Right lung (tissue), 10 donors: ENCODE data around the gene NDUFA6. TPM values are rescaled to one million over a fixed set of nuclear protein-coding genes. Genes with fewer than 3 reads are reported as not detected.
"Not testable (repeated sequence)": the region's sequence is repeated elsewhere in the genome, so short reads cannot be mapped to it uniquely, and the experiment has no call there.

Source experiments
- DNase-seq, 2 donors: peaks; one replicate each; pipeline ENCODE4 v3.0.0-alpha.2; 2013
- long read RNA-seq, 8 donors: transcript quantifications; one replicate each; lab custom pipeline, GENCODE V29; 2026
- polyA plus RNA-seq, 5 donors: library from polyadenylated mRNA; unstranded; fragments of 120-200 nt; gene quantifications; one replicate each; pipeline versions ENCODE4 v1.2.1 to v1.2.3, GENCODE V29; 2013; ENCODE audit warnings: inconsistent platforms in 1 of 5, low replicate concordance in 1 of 5; ENCODE audit not compliant: insufficient read length in 5 of 5, insufficient read depth in 1 of 5

The NDUFA6 gene
- polyA plus RNA-seq = 100 to 1,000 TPM in 2 of 5 donors, 10 to 100 TPM in 3; 69.4 to 117 (median 95.0) TPM
- long read RNA-seq, donor 1, transcript NDUFA6-201 (2 exons, 475 nt) = minor isoform, 14 of 183 reads
- long read RNA-seq, donor 1, transcript NDUFA6-202 (3 exons, 1,256 nt) = major isoform, 169 of 183 reads
- long read RNA-seq, donor 1, partial matches to known transcripts = 0 of 183 reads
- long read RNA-seq, donor 1, other reads (novel, unspliced or antisense) = 0 of 183 reads
- long read RNA-seq, donor 2, transcript NDUFA6-202 (3 exons, 1,256 nt) = major isoform, 91 of 93 reads
- long read RNA-seq, donor 2, partial matches to known transcripts = 0 of 93 reads
- long read RNA-seq, donor 2, other reads (novel, unspliced or antisense) = 0 of 93 reads
- long read RNA-seq, donor 3, transcript NDUFA6-202 (3 exons, 1,256 nt) = major isoform, 111 of 115 reads
- long read RNA-seq, donor 3, partial matches to known transcripts = 0 of 115 reads
- long read RNA-seq, donor 3, other reads (novel, unspliced or antisense) = 0 of 115 reads
- long read RNA-seq, donor 4, transcript NDUFA6-202 (3 exons, 1,256 nt) = major isoform, 66 of 74 reads
- long read RNA-seq, donor 4, partial matches to known transcripts = 0 of 74 reads
- long read RNA-seq, donor 4, other reads (novel, unspliced or antisense) = 5 of 74 reads
- long read RNA-seq, donor 5, transcript NDUFA6-202 (3 exons, 1,256 nt) = major isoform, 198 of 215 reads
- long read RNA-seq, donor 5, transcript NDUFA6-201 (2 exons, 475 nt) = minor isoform, 10 of 215 reads
- long read RNA-seq, donor 5, partial matches to known transcripts = 7 of 215 reads
- long read RNA-seq, donor 5, other reads (novel, unspliced or antisense) = 0 of 215 reads
- long read RNA-seq, donor 6, transcript NDUFA6-202 (3 exons, 1,256 nt) = major isoform, 138 of 145 reads
- long read RNA-seq, donor 6, transcript NDUFA6-201 (2 exons, 475 nt) = minor isoform, 7 of 145 reads
- long read RNA-seq, donor 6, partial matches to known transcripts = 0 of 145 reads
- long read RNA-seq, donor 6, other reads (novel, unspliced or antisense) = 0 of 145 reads
- long read RNA-seq, donor 7, transcript NDUFA6-202 (3 exons, 1,256 nt) = major isoform, 164 of 168 reads
- long read RNA-seq, donor 7, partial matches to known transcripts = 0 of 168 reads
- long read RNA-seq, donor 7, other reads (novel, unspliced or antisense) = 0 of 168 reads
- long read RNA-seq, donor 8, transcript NDUFA6-202 (3 exons, 1,256 nt) = major isoform, 51 of 55 reads
- long read RNA-seq, donor 8, partial matches to known transcripts = 0 of 55 reads
- long read RNA-seq, donor 8, other reads (novel, unspliced or antisense) = 0 of 55 reads

GRCh38 chr22:42090596-42091454 is at the start of gene NDUFA6:
Gene NDUFA6, minus strand, starts transcription at chr22:42090772. Its CDS starts 28 bp downstream, at chr22:42090744.
- DNase-seq = peak; percentile 97 to 98

- DNase-seq = not testable (repeated sequence)
These were observed 49.6 kb upstream of the NDUFA6 start for GRCh38 chr22:42140153-42140552.

- not testable (repeated sequence) for DNase-seq
These were observed 48.9 kb upstream of the NDUFA6 start for GRCh38 chr22:42139508-42139907.

- no peak for DNase-seq
These were observed 48.4 kb upstream of the NDUFA6 start for GRCh38 chr22:42138972-42139371.

GRCh38 chr22:42138122-42138770 is 47.7 kb upstream of the NDUFA6 start:
- no peak for DNase-seq

GRCh38 chr22:42135688-42136087 is 45.1 kb upstream of the NDUFA6 start:
- DNase-seq = not testable (repeated sequence)

- DNase-seq = no peak
These were observed 43.8 kb upstream of the NDUFA6 start for GRCh38 chr22:42134100-42135020.

- no peak for DNase-seq
These were observed 41.9 kb upstream of the NDUFA6 start for GRCh38 chr22:42132457-42132856.

- no peak for DNase-seq
These were observed 41.0 kb upstream of the NDUFA6 start for GRCh38 chr22:42131562-42131961.

GRCh38 chr22:42130639-42131431 is 40.3 kb upstream of the NDUFA6 start, which contains the start of gene CYP2D6:
Gene CYP2D6, minus strand, starts transcription at chr22:42130810. Its CDS starts 19 bp downstream, at chr22:42130791.
- DNase-seq = not testable (repeated sequence)

- DNase-seq = not testable (repeated sequence)
These were observed 39.6 kb upstream of the NDUFA6 start for GRCh38 chr22:42130182-42130581.

- peak in 1 of 2 donors; percentile 11 for DNase-seq
These were observed 38.5 kb upstream of the NDUFA6 start for GRCh38 chr22:42128776-42129694.

- DNase-seq = not testable (repeated sequence)
These were observed 37.4 kb upstream of the NDUFA6 start for GRCh38 chr22:42128007-42128406.

- DNase-seq = no peak
These were observed 37.0 kb upstream of the NDUFA6 start for GRCh38 chr22:42127606-42128005.

- not testable (repeated sequence) for DNase-seq
These were observed 33.0 kb upstream of the NDUFA6 start for GRCh38 chr22:42123529-42123928.

- DNase-seq = not testable (repeated sequence)
These were observed 29.9 kb upstream of the NDUFA6 start for GRCh38 chr22:42120231-42121021.
